Suprapubic skin (tissue), 3 donors: ENCODE results near the gene SETX.

ENCODE experiments used
- CTCF ChIP-seq, 2 donors: fragments of 200-600 bp in 1 of 2; fragments of 450-650 bp in 1 of 2; sonication (generic) in 1 of 2; IDR thresholded peaks; one replicate each; pipeline ENCODE4 v1.5.1; 2016 to 2019; ENCODE audit warnings: antibody characterized with exemption in 2 of 2, mild to moderate bottlenecking in 1 of 2, moderate library complexity in 1 of 2
- POLR2A ChIP-seq, 2 donors: fragments of 450-650 bp; IDR thresholded peaks; one replicate each; pipeline ENCODE4 v1.6.1; 2017; ENCODE audit warnings: antibody characterized with exemption in 2 of 2, mild to moderate bottlenecking in 2 of 2, moderate library complexity in 2 of 2

GRCh38 chr9:132327537-132327936, 27.2 kb downstream of the SETX start:
- TF ChIP-seq CTCF (IDR thresholded peaks at IDR 0.05) (no peak), POLR2A (IDR thresholded peaks at IDR 0.05) (no peak)
